ENCODE measurements around the gene FBLN1.

DNA sequence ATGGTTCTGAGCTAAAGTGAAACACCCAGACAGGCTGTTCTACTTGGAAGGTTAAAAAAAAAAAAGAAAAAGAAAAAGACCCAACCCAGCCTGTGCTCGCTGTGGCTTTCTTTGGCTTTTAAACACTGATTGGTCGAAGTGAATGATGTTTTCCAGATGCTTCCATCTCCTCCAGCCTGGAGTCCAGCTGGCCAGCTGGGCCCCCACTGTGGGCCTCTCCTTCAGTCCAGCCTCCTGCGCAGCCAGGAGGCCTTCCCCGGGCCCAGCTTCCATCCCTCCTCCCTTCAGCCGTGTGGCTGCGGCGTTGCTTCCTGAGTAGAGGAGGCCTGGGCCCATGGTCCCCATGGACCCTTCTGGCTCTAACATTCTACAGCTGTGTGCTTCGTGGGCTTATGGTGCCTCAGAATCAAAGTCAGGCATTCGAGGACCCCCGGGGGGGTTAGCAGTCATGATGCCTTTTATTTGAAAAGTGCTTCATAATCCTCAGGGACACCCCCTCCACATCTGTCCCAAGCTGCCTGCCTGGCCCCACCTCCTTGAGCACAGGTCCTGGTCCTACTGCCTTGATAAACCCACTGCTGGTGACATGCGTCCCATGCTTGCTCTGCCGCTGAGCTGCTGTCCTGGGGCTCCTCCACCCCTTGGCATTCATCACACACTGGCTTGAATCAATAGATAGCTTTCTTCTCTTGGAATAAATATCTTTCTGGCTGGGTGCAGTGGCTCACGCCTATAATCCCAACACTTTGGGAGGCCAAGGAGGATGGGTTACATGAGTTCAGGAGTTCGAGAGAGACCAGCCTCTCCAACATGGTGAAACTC, 42.2 kb upstream of the FBLN1 start:
- TF ChIP-seq, protein P1, sequence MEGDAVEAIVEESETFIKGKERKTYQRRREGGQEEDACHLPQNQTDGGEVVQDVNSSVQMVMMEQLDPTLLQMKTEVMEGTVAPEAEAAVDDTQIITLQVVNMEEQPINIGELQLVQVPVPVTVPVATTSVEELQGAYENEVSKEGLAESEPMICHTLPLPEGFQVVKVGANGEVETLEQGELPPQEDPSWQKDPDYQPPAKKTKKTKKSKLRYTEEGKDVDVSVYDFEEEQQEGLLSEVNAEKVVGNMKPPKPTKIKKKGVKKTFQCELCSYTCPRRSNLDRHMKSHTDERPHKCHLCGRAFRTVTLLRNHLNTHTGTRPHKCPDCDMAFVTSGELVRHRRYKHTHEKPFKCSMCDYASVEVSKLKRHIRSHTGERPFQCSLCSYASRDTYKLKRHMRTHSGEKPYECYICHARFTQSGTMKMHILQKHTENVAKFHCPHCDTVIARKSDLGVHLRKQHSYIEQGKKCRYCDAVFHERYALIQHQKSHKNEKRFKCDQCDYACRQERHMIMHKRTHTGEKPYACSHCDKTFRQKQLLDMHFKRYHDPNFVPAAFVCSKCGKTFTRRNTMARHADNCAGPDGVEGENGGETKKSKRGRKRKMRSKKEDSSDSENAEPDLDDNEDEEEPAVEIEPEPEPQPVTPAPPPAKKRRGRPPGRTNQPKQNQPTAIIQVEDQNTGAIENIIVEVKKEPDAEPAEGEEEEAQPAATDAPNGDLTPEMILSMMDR (IDR thresholded peaks at IDR 0.05): no peak
- TF ChIP-seq POLR2A (IDR thresholded peaks at IDR 0.05): no peak
